Adrenal gland (tissue), 5 donors: Measurements from ENCODE around the gene POLR3F.

ENCODE experiments used
- CTCF ChIP-seq, 6 experiments: fragments of 450-650 bp in 4 of 6; fragments of 200-600 bp in 2 of 6; sonication (generic) in 1 of 6; IDR thresholded peaks; 1 replicate in 5 of 6; 2 replicates in 1 of 6; pipeline versions ENCODE4 v1.5.1 to v1.8.0; 2016 to 2021; ENCODE audit warnings: antibody characterized with exemption in 6 of 6, mild to moderate bottlenecking in 2 of 6, moderate library complexity in 1 of 6
- POLR2A ChIP-seq, 2 donors: fragments of 450-650 bp; IDR thresholded peaks; one replicate each; pipeline ENCODE4 v1.6.1; 2017; ENCODE audit warnings: antibody characterized with exemption in 2 of 2, mild to moderate bottlenecking in 2 of 2, moderate library complexity in 1 of 2
- donor health status: DM: no; HTN: no; CAD: no.

DNA sequence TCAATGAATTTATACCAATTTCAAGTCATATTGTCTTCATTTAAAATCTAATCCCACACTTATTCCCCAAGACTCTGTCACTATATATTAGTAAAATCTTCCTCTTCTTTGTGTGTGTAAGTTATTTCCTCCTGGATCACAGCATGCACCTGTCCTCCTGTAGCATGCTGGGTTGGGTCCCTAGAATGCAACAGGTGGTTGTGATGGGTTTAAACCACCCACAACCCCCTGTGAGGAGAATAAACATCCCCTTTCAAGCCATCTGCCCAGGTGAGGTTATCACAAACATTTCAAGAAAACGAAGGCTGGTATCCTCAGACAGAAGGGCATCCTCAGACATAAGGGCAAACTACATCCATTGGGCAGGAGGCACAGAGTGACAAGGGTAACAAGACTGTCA, 26.8 kb upstream of the POLR3F start:
- TF ChIP-seq CTCF (IDR thresholded peaks at IDR 0.05) (no peak), POLR2A (IDR thresholded peaks at IDR 0.05) (no peak)
